ENCODE measurements around the gene TPCN2.

GRCh38 chr11:69071086-69071800, 22.5 kb downstream of the TPCN2 start:
- TF ChIP-seq BACH2 (CRISPR knock-in tag; IDR thresholded peaks at IDR 0.05; ENCODE audit: borderline replicate concordance), result no peak
- no peak for TF ChIP-seq ZC3H10 (CRISPR knock-in tag; IDR thresholded peaks at IDR 0.05)
